ENCODE data around the gene WEE2. TPM values are rescaled to one million over a fixed set of nuclear protein-coding genes. Genes with fewer than 3 reads are reported as not detected.

The WEE2 gene
- total RNA-seq, 1 donor from 2014 or later, result not detected

DNA sequence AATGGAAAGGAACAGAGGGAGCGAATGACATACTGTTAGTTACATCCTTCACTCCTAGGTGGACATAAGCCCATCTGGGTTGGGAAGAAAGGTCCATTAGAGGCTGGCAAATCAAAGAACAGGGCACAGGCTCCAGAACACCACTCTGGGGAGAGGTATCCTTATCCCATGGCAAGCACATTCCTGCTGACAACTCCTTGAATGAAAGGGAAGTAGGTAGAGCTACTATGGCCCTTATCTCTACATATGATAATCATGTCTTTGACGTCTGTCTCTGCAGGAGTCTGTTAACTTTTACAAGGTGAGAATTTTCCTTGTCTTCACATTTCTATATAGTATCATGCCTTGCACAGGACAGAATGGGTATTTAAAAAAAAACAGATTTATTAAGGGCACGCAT is 16.6 kb upstream of the WEE2 start:
- Mint-ChIP-seq H3K27me3 (ENCODE audit: unreplicated experiment) (no peaks in the 10 kb centered on the region), H3K36me3 (ENCODE audit: unreplicated experiment) (peaks cover 10% of the 10 kb centered on the region), H3K4me1 (ENCODE audit: low read depth, unreplicated experiment) (peaks cover 15% of the 10 kb centered on the region), H3K27ac (ENCODE audit: unreplicated experiment) (no peak overlapping the region), H3K4me3 (ENCODE audit: unreplicated experiment) (no peak overlapping the region), H3K9me3 (ENCODE audit: unreplicated experiment) (no peaks in the 10 kb centered on the region)
- no peak for DNase-seq
- TF ChIP-seq, protein P1, sequence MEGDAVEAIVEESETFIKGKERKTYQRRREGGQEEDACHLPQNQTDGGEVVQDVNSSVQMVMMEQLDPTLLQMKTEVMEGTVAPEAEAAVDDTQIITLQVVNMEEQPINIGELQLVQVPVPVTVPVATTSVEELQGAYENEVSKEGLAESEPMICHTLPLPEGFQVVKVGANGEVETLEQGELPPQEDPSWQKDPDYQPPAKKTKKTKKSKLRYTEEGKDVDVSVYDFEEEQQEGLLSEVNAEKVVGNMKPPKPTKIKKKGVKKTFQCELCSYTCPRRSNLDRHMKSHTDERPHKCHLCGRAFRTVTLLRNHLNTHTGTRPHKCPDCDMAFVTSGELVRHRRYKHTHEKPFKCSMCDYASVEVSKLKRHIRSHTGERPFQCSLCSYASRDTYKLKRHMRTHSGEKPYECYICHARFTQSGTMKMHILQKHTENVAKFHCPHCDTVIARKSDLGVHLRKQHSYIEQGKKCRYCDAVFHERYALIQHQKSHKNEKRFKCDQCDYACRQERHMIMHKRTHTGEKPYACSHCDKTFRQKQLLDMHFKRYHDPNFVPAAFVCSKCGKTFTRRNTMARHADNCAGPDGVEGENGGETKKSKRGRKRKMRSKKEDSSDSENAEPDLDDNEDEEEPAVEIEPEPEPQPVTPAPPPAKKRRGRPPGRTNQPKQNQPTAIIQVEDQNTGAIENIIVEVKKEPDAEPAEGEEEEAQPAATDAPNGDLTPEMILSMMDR (IDR thresholded peaks at IDR 0.05; ENCODE audit: partially characterized antibody, unreplicated experiment), result no peak

DNA sequence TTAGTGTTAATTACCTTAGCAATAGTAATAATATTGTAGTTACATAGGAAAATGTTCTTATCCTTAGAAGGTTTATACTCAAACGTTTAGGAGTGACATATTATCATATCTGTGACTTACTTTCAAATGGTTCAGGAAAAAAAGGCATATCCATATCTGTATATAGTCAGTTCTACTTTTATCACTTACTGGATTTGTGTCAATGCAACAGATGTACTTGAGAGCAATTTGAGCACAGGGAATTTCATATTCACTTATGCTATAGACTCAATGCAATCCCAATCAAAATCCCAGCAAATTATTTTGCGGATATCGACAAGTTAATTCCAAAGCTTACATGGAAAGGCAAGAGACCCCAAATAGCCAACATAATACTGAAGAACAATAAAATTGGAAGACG is 16.2 kb upstream of the WEE2 start:
- no peak for DNase-seq
- Mint-ChIP-seq H3K27ac (ENCODE audit: unreplicated experiment) (no peak overlapping the region), H3K27me3 (ENCODE audit: unreplicated experiment) (no peaks in the 10 kb centered on the region), H3K4me1 (ENCODE audit: low read depth, unreplicated experiment) (peaks cover 11% of the 10 kb centered on the region), H3K4me3 (ENCODE audit: unreplicated experiment) (no peak overlapping the region), H3K9me3 (ENCODE audit: unreplicated experiment) (no peaks in the 10 kb centered on the region), H3K36me3 (ENCODE audit: unreplicated experiment) (peaks cover 8% of the 10 kb centered on the region)
- TF ChIP-seq, protein P1 (IDR thresholded peaks at IDR 0.05; ENCODE audit: partially characterized antibody, unreplicated experiment), result no peak

DNA sequence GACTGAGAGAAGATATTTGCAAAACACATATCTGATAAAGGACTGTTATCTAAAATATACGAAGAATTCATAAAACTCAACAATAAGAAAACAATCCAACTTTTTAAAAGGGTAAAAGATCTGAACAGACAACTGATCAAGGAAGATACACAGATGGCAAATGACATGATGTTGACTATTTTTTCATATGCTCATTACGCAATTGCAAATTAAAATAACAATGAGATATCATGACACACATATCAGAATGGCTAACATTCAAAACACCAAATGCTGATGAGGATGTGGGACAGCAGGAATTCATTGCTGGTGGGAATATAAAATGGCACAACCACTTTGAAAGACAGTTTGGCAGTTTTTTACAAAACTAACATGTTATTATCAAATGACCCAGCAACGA is 15.1 kb upstream of the WEE2 start:
- Mint-ChIP-seq H3K27ac (ENCODE audit: unreplicated experiment) (no peak overlapping the region), H3K4me3 (ENCODE audit: unreplicated experiment) (no peak overlapping the region), H3K9me3 (ENCODE audit: unreplicated experiment) (no peaks in the 10 kb centered on the region), H3K27me3 (ENCODE audit: unreplicated experiment) (no peaks in the 10 kb centered on the region), H3K4me1 (ENCODE audit: low read depth, unreplicated experiment) (peaks cover 13% of the 10 kb centered on the region), H3K36me3 (ENCODE audit: unreplicated experiment) (peaks cover 5% of the 10 kb centered on the region)
- TF ChIP-seq, protein P1 (IDR thresholded peaks at IDR 0.05; ENCODE audit: partially characterized antibody, unreplicated experiment), result no peak
- DNase-seq, result no peak

DNA sequence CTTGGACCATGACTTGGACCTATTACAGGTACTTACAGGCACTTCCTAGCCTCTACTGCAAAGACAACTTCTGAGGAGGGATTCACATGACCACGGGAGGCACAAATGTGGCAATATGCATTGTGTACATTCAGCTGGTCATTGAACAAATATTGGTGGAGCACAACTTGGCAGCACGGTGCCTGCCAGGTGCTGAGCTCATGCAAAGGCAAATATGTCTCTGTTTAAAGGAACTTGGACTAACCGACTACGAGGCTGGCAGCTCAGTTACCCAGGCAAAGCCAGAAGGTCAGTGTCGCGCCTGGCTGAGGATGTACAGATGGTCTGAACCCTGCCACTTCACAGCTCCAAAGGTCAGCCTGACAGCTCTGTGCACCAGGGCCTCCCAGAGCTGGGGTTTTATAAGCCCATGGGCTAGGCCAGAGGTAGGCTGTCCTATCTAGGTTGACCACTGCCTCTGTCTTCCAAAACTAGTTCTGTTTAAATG is 12.3 kb upstream of the WEE2 start:
- TF ChIP-seq, protein P1 (IDR thresholded peaks at IDR 0.05; ENCODE audit: partially characterized antibody, unreplicated experiment), result no peak
- peak; percentile 42 for DNase-seq
- peaks cover 2% of the 10 kb centered on the region for H3K9me3 Mint-ChIP-seq (ENCODE audit: unreplicated experiment)
- peaks cover 22% of the 10 kb centered on the region for H3K4me1 Mint-ChIP-seq (ENCODE audit: low read depth, unreplicated experiment)
- no peaks in the 10 kb centered on the region for H3K27me3 Mint-ChIP-seq (ENCODE audit: unreplicated experiment)
- H3K36me3 Mint-ChIP-seq (ENCODE audit: unreplicated experiment), result no peaks in the 10 kb centered on the region
- H3K4me3 Mint-ChIP-seq (ENCODE audit: unreplicated experiment), result peak overlapping the region; percentile 10
- peak overlapping the region; percentile 24 for H3K27ac Mint-ChIP-seq (ENCODE audit: unreplicated experiment)

DNA sequence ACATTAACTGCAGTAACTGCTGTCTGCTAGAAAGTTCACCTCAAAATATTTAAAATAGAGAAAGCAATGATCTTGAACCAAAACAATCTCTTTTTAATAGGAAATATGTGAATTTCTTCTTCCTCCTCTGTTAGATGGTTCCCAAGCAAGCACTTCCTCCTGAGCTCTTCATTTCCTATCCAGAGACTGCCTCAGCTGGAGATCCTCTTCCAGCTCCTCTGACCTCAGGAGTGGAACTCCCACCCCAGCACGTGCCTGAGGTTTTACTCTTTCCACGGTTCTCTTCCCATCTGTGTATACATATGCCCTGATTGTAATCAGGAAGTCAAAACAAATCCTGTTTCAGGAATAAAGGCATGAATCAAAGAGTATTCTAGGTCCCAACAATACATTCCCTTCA is 11.8 kb upstream of the WEE2 start:
- TF ChIP-seq, protein P1 (IDR thresholded peaks at IDR 0.05; ENCODE audit: partially characterized antibody, unreplicated experiment), result no peak
- H3K4me1 Mint-ChIP-seq (ENCODE audit: low read depth, unreplicated experiment), result peaks cover 24% of the 10 kb centered on the region
- H3K27ac Mint-ChIP-seq (ENCODE audit: unreplicated experiment), result no peak overlapping the region
- no peaks in the 10 kb centered on the region for H3K36me3 Mint-ChIP-seq (ENCODE audit: unreplicated experiment)
- H3K4me3 Mint-ChIP-seq (ENCODE audit: unreplicated experiment), result peak overlapping the region; percentile 3
- DNase-seq, result no peak
- H3K27me3 Mint-ChIP-seq (ENCODE audit: unreplicated experiment), result no peaks in the 10 kb centered on the region
- peaks cover 2% of the 10 kb centered on the region for H3K9me3 Mint-ChIP-seq (ENCODE audit: unreplicated experiment)

Measured in glutamatergic neuron (in vitro differentiated cells).